GM19238 (cell line): Measurements from ENCODE around the gene PRKCB.

Source experiments
- DNase-seq: peaks from one replicate; pipeline ENCODE4 v3.0.0; 2011; ENCODE audit warnings: low spot score; ENCODE audit not compliant: insufficient read length

The PRKCB gene

GRCh38 chr16:24041834-24042631 lies 206.2 kb downstream of the PRKCB start:
- DNase-seq, result peak; percentile 76

GRCh38 chr16:24044467-24044866 lies 208.7 kb downstream of the PRKCB start:
- DNase-seq, result no peak

- no peak for DNase-seq
These were observed 209.9 kb downstream of the PRKCB start for GRCh38 chr16:24045641-24046040.

GRCh38 chr16:24046442-24046841 lies 210.7 kb downstream of the PRKCB start:
- DNase-seq, result no peak

- DNase-seq, result no peak
These were observed 213.3 kb downstream of the PRKCB start for GRCh38 chr16:24049113-24049512.

- no peak for DNase-seq
These were observed 215.3 kb downstream of the PRKCB start for GRCh38 chr16:24051125-24051524.

GRCh38 chr16:24052329-24053098 lies 216.7 kb downstream of the PRKCB start:
- DNase-seq, result no peak

GRCh38 chr16:24053099-24053946 lies 217.5 kb downstream of the PRKCB start:
- DNase-seq, result no peak

GRCh38 chr16:24054741-24055491 lies 219.1 kb downstream of the PRKCB start:
- no peak for DNase-seq

GRCh38 chr16:24062270-24062817 lies 226.6 kb downstream of the PRKCB start:
- DNase-seq, result no peak

GRCh38 chr16:24069036-24069590 lies 233.3 kb downstream of the PRKCB start:
- no peak for DNase-seq

GRCh38 chr16:24070851-24071250 lies 235.1 kb downstream of the PRKCB start:
- peak; percentile 36 for DNase-seq

- no peak for DNase-seq
These were observed 236.0 kb downstream of the PRKCB start for GRCh38 chr16:24071666-24072360.

GRCh38 chr16:24073321-24073720 lies 237.5 kb downstream of the PRKCB start:
- no peak for DNase-seq

GRCh38 chr16:24074574-24074973 lies 238.8 kb downstream of the PRKCB start:
- DNase-seq, result no peak

- DNase-seq, result no peak
These were observed 239.5 kb downstream of the PRKCB start for GRCh38 chr16:24075302-24075701.

- peak; percentile 9 for DNase-seq
These were observed 240.3 kb downstream of the PRKCB start for GRCh38 chr16:24075931-24076716.

- DNase-seq, result no peak
These were observed 241.5 kb downstream of the PRKCB start for GRCh38 chr16:24077292-24077691.

- no peak for DNase-seq
These were observed 242.2 kb downstream of the PRKCB start for GRCh38 chr16:24077966-24078365.
